ENCODE results near the gene NDOR1. TPM values are rescaled to one million over a fixed set of nuclear protein-coding genes. Genes with fewer than 3 reads are reported as not detected.
"Not testable (repeated sequence)": the region's sequence is repeated elsewhere in the genome, so short reads cannot be mapped to it uniquely, and the experiment has no call there.

Gene NDOR1
- total RNA-seq, 2 donors from 2014 or later: 6.6 TPM

DNA sequence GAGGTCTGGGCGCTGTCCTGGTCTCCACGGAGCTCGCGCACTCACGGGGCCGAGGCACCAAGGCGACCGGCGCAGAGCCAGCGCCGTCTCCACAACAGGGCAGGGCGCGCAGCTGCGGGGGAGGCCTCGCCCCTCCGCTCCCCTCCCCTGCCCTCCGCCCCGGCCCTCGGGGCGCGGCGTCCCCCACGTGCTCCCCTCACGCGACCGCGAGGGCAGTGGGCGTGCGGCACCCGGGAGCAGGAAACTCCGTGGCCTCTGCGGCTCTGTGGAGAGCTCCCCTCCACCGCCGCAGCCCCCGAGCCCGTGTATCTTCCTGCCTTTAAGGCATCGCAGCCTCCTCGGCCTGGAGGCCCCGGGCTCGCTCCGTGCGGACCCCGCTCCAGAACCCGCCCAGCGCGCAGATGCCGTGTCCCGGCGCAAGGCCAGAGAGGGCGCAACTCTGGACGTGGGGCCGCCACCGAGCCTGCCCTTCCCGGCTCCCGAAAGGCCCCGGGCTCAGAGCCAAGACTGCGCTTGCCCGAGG lies 34.9 kb downstream of the NDOR1 start:
- no peaks in the 10 kb centered on the region for H3K27me3 ChIP-seq
- H3K9me3 ChIP-seq: no peaks in the 10 kb centered on the region
- DNase-seq (ENCODE audit: low spot score): peak; percentile 76
- H3K4me3 ChIP-seq: peak overlapping the region; percentile 42 to 74
- peaks cover 0 to 74% of the 10 kb centered on the region in 2 donors for H3K4me1 ChIP-seq
- peaks cover 23% of the 10 kb centered on the region for H3K36me3 ChIP-seq
- TF ChIP-seq, protein P1, sequence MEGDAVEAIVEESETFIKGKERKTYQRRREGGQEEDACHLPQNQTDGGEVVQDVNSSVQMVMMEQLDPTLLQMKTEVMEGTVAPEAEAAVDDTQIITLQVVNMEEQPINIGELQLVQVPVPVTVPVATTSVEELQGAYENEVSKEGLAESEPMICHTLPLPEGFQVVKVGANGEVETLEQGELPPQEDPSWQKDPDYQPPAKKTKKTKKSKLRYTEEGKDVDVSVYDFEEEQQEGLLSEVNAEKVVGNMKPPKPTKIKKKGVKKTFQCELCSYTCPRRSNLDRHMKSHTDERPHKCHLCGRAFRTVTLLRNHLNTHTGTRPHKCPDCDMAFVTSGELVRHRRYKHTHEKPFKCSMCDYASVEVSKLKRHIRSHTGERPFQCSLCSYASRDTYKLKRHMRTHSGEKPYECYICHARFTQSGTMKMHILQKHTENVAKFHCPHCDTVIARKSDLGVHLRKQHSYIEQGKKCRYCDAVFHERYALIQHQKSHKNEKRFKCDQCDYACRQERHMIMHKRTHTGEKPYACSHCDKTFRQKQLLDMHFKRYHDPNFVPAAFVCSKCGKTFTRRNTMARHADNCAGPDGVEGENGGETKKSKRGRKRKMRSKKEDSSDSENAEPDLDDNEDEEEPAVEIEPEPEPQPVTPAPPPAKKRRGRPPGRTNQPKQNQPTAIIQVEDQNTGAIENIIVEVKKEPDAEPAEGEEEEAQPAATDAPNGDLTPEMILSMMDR (IDR thresholded peaks at IDR 0.05): peak in 1 of 2 donors; percentile 28
- H3K27ac ChIP-seq: peak overlapping the region; percentile 95 to 99

DNA sequence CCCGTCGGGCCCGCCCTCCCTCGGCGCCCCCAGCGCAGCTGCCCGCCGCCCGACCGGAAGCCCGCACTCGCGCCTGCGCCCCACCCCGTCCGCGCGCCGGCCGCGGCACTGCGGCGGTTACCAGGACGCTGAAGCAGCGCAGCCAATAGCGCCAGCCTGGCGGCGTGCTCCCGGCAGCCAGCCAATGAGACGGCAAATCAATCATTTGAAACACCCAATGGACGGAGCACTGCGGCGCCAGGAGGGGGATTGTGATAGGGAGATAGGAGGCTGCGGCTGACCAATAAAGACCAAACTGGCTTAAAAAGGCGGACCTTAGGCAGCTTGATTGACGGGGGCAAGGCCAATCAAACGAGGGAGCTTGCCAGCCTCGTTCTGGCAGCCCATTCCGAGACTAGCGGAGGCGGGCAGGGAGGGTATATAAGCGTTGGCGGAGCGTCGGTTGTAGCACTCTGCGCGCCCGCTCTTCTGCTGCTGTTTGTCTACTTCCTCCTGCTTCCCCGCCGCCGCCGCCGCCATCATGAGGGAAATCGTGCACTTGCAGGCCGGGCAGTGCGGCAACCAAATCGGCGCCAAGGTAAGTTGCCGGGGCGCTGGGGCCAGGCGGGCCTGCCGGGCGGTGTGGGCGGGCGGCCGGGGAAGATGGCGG lies 35.5 kb downstream of the NDOR1 start, which contains the start of gene TUBB4B:
TUBB4B (plus strand) TSS at position 447 of the 649 bp plus-strand sequence; CDS start at position 521, 74 bp downstream.
- Histone ChIP-seq H3K36me3 (peaks cover 23% of the 10 kb centered on the region), H3K27ac (peak within 1 kb of the TSS; percentile 95 to 99), H3K27me3 (no peaks in the 10 kb centered on the region), H3K9me3 (no peaks in the 10 kb centered on the region), H3K4me1 (peaks cover 0 to 68% of the 10 kb centered on the region in 2 donors), H3K4me3 (peak within 1 kb of the TSS; percentile 84)
- peak; percentile 100 for DNase-seq (ENCODE audit: low spot score)
- TF ChIP-seq, protein P1 (IDR thresholded peaks at IDR 0.05): no peak

GRCh38 chr9:137241490-137242268 lies 36.2 kb downstream of the NDOR1 start:
- H3K27me3 ChIP-seq: no peaks in the 10 kb centered on the region
- peak overlapping the region; percentile 84 for H3K4me3 ChIP-seq
- H3K27ac ChIP-seq: peak overlapping the region; percentile 88 to 94
- H3K9me3 ChIP-seq: no peaks in the 10 kb centered on the region
- TF ChIP-seq, protein P1 (IDR thresholded peaks at IDR 0.05): no peak
- DNase-seq (ENCODE audit: low spot score): peak; percentile 71
- H3K36me3 ChIP-seq: peaks cover 23% of the 10 kb centered on the region
- H3K4me1 ChIP-seq: peaks cover 0 to 61% of the 10 kb centered on the region in 2 donors

DNA sequence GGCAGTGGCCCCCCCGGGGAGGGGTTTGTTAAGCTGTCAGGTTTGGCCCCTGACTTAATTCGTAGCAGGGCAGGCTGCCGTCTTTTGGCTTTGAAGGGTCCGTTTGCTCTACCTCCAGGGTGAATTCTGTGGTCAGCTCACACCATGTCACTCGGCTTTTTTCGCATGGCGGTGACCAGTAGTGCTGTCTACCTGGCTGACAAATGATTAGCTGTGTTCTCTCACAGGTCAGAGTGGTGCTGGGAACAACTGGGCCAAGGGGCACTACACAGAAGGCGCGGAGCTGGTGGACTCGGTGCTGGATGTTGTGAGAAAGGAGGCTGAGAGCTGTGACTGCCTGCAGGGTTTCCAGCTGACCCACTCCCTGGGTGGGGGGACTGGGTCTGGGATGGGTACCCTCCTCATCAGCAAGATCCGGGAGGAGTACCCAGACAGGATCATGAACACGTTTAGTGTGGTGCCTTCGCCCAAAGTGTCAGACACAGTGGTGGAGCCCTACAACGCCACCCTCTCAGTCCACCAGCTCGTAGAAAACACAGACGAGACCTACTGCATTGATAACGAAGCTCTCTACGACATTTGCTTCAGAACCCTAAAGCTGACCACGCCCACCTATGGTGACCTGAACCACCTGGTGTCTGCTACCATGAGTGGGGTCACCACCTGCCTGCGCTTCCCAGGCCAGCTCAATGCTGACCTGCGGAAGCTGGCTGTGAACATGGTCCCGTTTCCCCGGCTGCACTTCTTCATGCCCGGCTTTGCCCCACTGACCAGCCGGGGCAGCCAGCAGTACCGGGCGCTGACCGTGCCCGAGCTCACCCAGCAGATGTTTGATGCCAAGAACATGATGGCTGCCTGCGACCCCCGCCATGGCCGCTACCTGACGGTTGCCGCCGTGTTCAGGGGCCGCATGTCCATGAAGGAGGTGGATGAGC lies 37.0 kb downstream of the NDOR1 start:
- H3K27me3 ChIP-seq: no peaks in the 10 kb centered on the region
- peak overlapping the region; percentile 84 for H3K4me3 ChIP-seq
- H3K27ac ChIP-seq: peak overlapping the region; percentile 88 to 94
- no peaks in the 10 kb centered on the region for H3K9me3 ChIP-seq
- TF ChIP-seq, protein P1 (IDR thresholded peaks at IDR 0.05): no peak
- peaks cover 0 to 53% of the 10 kb centered on the region in 2 donors for H3K4me1 ChIP-seq
- DNase-seq (ENCODE audit: low spot score): no peak
- H3K36me3 ChIP-seq: peaks cover 23% of the 10 kb centered on the region

DNA sequence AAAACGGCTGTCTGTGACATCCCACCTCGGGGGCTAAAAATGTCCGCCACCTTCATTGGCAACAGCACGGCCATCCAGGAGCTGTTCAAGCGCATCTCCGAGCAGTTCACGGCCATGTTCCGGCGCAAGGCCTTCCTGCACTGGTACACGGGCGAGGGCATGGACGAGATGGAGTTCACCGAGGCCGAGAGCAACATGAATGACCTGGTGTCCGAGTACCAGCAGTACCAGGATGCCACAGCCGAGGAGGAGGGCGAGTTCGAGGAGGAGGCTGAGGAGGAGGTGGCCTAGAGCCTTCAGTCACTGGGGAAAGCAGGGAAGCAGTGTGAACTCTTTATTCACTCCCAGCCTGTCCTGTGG lies 37.7 kb downstream of the NDOR1 start:
- H3K4me1 ChIP-seq: peaks cover 0 to 46% of the 10 kb centered on the region in 2 donors

More for the DNA sequence above, 37.7 kb downstream of the NDOR1 start:
- H3K4me3 ChIP-seq; H3K27me3 ChIP-seq; DNase-seq (ENCODE audit: low spot score); H3K27ac ChIP-seq; H3K9me3 ChIP-seq: not testable (repeated sequence)
- peaks cover 23% of the 10 kb centered on the region for H3K36me3 ChIP-seq
